VCaP (cell line): ENCODE measurements around the gene ALDH16A1.
A peak's percentile ranks its signal among the peaks of the same experiment; 100 is the strongest.

Experiments used
- H3K27ac ChIP-seq: fragments of 450-650 bp; 2 replicates; pipeline ENCODE4 v1.5.1; 2017
- TF ChIP-seq, protein P1 (sequence below): fragments of 450-650 bp; conservative IDR thresholded peaks from 2 replicates; pipeline ENCODE4 v1.5.1; 2017; ENCODE audit warnings: mild to moderate bottlenecking, moderate library complexity

The ALDH16A1 gene

GRCh38 chr19:49479975-49480628 is 27.1 kb downstream of the ALDH16A1 start:
- TF ChIP-seq, protein P1, sequence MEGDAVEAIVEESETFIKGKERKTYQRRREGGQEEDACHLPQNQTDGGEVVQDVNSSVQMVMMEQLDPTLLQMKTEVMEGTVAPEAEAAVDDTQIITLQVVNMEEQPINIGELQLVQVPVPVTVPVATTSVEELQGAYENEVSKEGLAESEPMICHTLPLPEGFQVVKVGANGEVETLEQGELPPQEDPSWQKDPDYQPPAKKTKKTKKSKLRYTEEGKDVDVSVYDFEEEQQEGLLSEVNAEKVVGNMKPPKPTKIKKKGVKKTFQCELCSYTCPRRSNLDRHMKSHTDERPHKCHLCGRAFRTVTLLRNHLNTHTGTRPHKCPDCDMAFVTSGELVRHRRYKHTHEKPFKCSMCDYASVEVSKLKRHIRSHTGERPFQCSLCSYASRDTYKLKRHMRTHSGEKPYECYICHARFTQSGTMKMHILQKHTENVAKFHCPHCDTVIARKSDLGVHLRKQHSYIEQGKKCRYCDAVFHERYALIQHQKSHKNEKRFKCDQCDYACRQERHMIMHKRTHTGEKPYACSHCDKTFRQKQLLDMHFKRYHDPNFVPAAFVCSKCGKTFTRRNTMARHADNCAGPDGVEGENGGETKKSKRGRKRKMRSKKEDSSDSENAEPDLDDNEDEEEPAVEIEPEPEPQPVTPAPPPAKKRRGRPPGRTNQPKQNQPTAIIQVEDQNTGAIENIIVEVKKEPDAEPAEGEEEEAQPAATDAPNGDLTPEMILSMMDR, result no peak

GRCh38 chr19:49481020-49481683 is 28.1 kb downstream of the ALDH16A1 start:
- TF ChIP-seq, protein P1, result no peak
- H3K27ac ChIP-seq, result no peak overlapping the region

More at GRCh38 chr19:49479975-49480628, 27.1 kb downstream of the ALDH16A1 start:
- H3K27ac ChIP-seq, result no peak overlapping the region

DNA sequence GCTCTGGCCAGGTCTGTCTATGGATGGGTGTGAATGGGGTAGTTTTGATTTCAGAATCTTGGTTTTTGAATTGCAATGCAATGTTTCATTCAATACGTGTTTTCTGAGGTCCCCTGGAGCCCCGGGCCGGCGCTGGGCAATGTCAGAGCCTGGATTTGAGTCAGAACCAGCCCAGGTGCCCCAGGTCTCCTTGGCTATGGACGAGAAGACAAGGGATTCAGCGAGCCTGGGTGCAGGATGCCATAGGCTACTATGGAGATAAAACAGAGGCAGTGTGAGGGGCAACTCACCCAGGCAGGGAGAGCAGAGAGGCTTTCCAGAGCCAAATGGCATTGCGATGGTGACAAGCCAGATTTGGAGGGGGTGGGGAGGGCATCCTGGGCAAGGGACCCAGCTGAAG is 33.2 kb downstream of the ALDH16A1 start:
- TF ChIP-seq, protein P1, result no peak
- no peak overlapping the region; the same call in 1 of the 2 replicates for H3K27ac ChIP-seq

DNA sequence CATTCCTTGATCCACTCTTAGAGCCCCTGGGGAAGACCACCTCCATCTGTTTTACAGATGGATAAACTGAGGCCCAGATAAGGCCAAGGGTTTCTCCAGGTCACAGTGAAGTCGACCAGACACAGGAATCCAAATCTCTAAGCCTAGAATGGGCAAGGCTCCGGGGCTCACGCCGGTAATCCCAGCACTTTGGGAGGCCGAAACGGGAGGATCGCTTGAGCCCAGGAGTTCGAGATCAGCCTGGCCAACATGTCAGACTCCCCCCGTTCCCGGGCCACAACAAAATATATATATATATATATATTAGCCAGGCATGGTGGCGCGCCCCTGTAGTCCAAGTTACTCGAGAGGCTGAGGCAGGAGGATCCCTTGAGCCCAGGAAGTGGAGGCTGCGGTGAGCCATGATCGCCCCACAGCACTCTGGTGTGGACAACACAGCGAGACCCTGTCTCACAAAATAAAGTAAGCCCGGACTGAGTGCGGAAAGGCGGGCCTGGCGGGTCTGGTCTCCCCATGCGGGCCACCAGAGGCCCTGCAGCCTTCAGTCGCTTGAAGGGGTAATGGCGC is 33.8 kb downstream of the ALDH16A1 start:
- peak overlapping the region; percentile 96 for H3K27ac ChIP-seq
- TF ChIP-seq, protein P1, result no peak

DNA sequence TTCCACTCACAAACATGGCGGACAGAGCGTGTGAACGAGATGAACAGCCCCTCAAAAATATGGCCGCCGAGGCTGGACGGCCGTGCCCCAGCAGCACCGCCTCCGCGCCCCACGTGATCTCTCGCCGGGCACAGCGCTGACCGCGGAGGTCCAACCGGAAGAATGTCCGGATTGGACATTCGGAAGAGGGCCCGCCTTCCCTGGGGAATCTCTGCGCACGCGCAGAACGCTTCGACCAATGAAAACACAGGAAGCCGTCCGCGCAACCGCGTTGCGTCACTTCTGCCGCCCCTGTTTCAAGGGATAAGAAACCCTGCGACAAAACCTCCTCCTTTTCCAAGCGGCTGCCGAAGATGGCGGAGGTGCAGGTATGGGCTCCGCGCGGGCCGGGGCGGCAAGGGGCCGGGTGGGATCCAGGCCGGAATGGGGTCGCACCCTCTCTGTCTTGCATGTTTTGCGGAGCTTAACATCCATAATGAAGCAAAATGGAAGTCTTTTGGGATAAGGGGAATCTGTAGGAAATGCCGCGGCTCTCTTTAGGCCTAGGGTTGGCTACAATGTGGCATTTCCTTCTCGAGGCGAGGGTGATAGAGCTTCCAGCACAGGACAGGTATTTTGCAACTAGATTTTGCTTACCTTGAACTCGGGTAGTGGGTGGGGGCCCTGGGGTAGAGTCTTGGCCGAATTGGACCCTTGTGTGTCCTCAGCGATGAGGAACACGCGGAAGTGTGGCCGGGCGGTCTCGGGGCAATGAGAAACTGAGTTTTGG is 34.4 kb downstream of the ALDH16A1 start, which contains the start of gene RPL13A:
RPL13A (plus strand) TSS at position 332 of the 769 bp plus-strand sequence; CDS start at position 354, 22 bp downstream.
- peak within 1 kb of the TSS; percentile 96 for H3K27ac ChIP-seq
- TF ChIP-seq, protein P1, result no peak

GRCh38 chr19:49488046-49488862 is 35.2 kb downstream of the ALDH16A1 start:
- TF ChIP-seq, protein P1, result no peak
- H3K27ac ChIP-seq, result peak overlapping the region; percentile 96
